Lower leg skin (tissue), 3 donors: ENCODE results near the gene KRTAP5-6.

Experiments used
- CTCF ChIP-seq, 3 donors: fragments of 450-650 bp; IDR thresholded peaks; one replicate each; pipeline ENCODE4 v1.5.1; 2016; ENCODE audit warnings: antibody characterized with exemption in 3 of 3, mild to moderate bottlenecking in 3 of 3, moderate library complexity in 2 of 3
- POLR2A ChIP-seq, 2 donors: fragments of 450-650 bp; IDR thresholded peaks; one replicate each; pipeline ENCODE4 v1.6.1; 2016 to 2017; ENCODE audit warnings: antibody characterized with exemption in 2 of 2, mild to moderate bottlenecking in 1 of 2, moderate library complexity in 1 of 2

GRCh38 chr11:1735271-1735670 lies 38.3 kb downstream of the KRTAP5-6 start:
- no peak for TF ChIP-seq POLR2A (IDR thresholded peaks at IDR 0.05)
- TF ChIP-seq CTCF (IDR thresholded peaks at IDR 0.05): no peak
